ENCODE measurements around the gene ELOVL6. TPM values are rescaled to one million over a fixed set of nuclear protein-coding genes. Genes with fewer than 3 reads are reported as not detected.

The ELOVL6 gene
- total RNA-seq, 2 donors from 2014 or later: 1.3 to 1.6 TPM

DNA sequence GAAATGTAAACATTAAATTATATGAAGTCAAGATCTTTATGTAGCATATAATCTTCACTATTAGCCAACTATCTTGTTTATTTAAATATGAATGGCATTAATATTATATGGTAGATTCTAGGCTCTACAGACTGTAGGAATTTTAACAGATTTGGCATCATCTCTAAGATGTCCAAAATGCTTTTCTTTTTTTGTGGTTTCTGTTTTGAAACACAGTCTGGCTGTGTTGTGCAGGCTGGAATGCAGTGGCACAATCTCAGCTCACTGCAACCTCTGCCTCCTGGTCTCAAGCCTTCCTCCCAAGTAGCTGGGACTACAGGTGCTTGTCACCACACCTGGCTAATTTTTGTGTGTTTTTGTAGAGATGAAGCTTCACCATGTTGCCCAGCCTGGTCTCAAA lies 76.2 kb downstream of the ELOVL6 start:
- intact Hi-C loops (cut with DNase I): no loop called here
- Histone ChIP-seq H3K9me3 (no peaks in the 10 kb centered on the region), H3K4me3 (no peak overlapping the region), H3K27me3 (replicated peaks; ENCODE audit: insufficient read depth) (no peaks in the 10 kb centered on the region), H3K27ac (no peak overlapping the region), H3K4me1 (replicated peaks) (no peaks in the 10 kb centered on the region), H3K36me3 (no peaks in the 10 kb centered on the region)
- TF ChIP-seq POLR2AphosphoS5 (IDR thresholded peaks at IDR 0.05) (no peak), POLR2A (IDR thresholded peaks at IDR 0.05) (no peak)
- TF ChIP-seq, protein P1, sequence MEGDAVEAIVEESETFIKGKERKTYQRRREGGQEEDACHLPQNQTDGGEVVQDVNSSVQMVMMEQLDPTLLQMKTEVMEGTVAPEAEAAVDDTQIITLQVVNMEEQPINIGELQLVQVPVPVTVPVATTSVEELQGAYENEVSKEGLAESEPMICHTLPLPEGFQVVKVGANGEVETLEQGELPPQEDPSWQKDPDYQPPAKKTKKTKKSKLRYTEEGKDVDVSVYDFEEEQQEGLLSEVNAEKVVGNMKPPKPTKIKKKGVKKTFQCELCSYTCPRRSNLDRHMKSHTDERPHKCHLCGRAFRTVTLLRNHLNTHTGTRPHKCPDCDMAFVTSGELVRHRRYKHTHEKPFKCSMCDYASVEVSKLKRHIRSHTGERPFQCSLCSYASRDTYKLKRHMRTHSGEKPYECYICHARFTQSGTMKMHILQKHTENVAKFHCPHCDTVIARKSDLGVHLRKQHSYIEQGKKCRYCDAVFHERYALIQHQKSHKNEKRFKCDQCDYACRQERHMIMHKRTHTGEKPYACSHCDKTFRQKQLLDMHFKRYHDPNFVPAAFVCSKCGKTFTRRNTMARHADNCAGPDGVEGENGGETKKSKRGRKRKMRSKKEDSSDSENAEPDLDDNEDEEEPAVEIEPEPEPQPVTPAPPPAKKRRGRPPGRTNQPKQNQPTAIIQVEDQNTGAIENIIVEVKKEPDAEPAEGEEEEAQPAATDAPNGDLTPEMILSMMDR (IDR thresholded peaks at IDR 0.05): no peak
- no peak for DNase-seq (ENCODE audit: low spot score)

DNA sequence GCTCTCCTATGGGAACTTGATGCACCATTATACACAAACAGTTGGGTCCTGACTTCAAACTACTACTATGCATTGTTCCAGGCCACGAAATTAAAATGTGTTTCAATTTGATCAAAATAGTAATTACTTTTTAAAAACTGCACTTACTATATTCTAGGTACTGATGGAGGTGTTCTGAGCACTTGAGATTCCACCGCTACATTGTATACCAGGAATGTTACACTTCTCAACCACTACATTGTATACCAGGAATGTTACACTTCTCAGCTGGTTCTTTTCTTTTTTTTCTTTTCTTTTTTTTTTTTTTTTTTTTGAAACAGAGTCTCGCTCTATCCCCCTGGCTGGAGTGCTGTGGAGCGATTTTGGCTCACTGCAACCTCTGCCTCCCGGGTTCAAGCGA lies 77.9 kb downstream of the ELOVL6 start:
- no peaks in the 10 kb centered on the region for H3K27me3 ChIP-seq (replicated peaks; ENCODE audit: insufficient read depth)
- no peak for TF ChIP-seq POLR2A (IDR thresholded peaks at IDR 0.05)
- no peak for TF ChIP-seq POLR2AphosphoS5 (IDR thresholded peaks at IDR 0.05)
- TF ChIP-seq, protein P1 (IDR thresholded peaks at IDR 0.05): no peak
- H3K4me1 ChIP-seq (replicated peaks): no peaks in the 10 kb centered on the region
- intact Hi-C loops (cut with DNase I): no loop called here
- no peak overlapping the region for H3K27ac ChIP-seq
- H3K36me3 ChIP-seq: no peaks in the 10 kb centered on the region
- no peak overlapping the region for H3K4me3 ChIP-seq
- no peaks in the 10 kb centered on the region for H3K9me3 ChIP-seq
- WGBS: 98% methylated on average over 6 of the region's 6 CpGs
- DNase-seq (ENCODE audit: low spot score): no peak

DNA sequence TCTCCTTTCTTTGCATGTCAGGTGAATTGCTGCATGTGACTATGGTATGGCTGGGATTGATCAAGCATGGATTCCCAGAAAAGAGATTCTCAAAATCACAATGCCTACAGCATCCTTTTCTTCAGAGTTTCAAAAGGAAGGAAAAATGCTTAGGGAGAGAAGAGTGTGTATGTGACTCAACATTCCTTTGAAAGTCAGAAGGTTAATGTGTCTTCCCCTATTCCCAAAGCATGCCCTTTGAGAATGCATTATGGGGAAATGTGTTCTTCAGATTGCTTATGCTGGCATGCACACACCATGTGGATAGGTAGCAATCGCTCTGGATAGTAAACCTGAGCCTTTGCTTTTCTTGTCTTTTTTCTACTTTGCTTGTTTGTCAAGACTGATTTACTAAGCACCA lies 78.5 kb downstream of the ELOVL6 start:
- TF ChIP-seq POLR2A (IDR thresholded peaks at IDR 0.05) (no peak), POLR2AphosphoS5 (IDR thresholded peaks at IDR 0.05) (no peak)
- TF ChIP-seq, protein P1 (IDR thresholded peaks at IDR 0.05): no peak
- Histone ChIP-seq H3K27me3 (replicated peaks; ENCODE audit: insufficient read depth) (no peaks in the 10 kb centered on the region), H3K4me1 (replicated peaks) (no peaks in the 10 kb centered on the region), H3K4me3 (no peak overlapping the region), H3K27ac (peak overlapping the region in 1 of 2 donors; percentile 45), H3K36me3 (no peaks in the 10 kb centered on the region), H3K9me3 (no peaks in the 10 kb centered on the region)
- WGBS: 79% methylated on average over 1 of the region's 1 CpG
- intact Hi-C loops (cut with DNase I): no loop called here
- no peak for DNase-seq (ENCODE audit: low spot score)

DNA sequence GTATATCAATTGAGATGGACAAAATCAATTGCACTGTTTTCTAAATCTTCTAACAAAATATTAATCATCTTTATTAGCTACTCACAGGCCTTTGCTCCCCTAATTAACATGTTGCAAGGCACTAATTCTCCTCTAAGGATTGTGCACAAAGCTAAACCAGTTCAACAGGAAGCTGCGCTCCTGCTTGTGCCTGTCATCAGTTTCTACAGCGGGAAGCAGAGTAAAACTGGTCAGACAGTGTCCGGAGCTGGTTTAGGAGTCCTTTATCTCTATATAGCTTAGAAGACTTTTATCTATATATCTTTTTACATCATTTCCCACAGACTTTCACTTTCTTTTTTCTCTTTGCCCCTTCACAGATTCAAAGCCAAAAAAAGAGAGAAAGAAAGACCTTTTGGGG lies 79.1 kb downstream of the ELOVL6 start:
- Histone ChIP-seq H3K27ac (peak overlapping the region in 1 of 2 donors; percentile 45), H3K36me3 (no peaks in the 10 kb centered on the region), H3K9me3 (no peaks in the 10 kb centered on the region), H3K27me3 (replicated peaks; ENCODE audit: insufficient read depth) (no peaks in the 10 kb centered on the region), H3K4me1 (replicated peaks) (no peaks in the 10 kb centered on the region), H3K4me3 (no peak overlapping the region)
- WGBS: 32% methylated on average over 3 of the region's 3 CpGs
- peak; percentile 68 for DNase-seq (ENCODE audit: low spot score)
- TF ChIP-seq POLR2A (IDR thresholded peaks at IDR 0.05) (no peak), POLR2AphosphoS5 (IDR thresholded peaks at IDR 0.05) (peak; percentile 62)
- TF ChIP-seq, protein P1 (IDR thresholded peaks at IDR 0.05): no peak
- intact Hi-C loops (cut with DNase I): no loop called here

DNA sequence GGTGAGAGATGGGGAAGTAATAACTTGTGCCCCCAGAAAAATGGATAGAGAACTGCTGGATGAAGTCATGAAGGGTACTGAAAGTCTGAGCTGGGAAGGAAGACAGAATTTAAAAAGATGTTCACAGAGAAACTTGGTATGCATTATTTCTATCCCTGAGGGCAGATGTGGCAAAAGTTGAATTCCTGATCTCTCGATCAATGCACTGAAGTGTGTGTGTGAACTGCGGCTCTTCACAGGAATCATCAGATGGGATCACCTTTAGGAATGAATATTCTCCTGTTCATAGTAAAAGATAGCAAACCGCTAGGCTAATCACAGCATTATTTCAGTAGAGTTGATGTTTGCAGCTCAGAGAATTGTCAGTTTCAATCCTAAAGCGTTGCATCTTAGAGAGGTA lies 86.4 kb downstream of the ELOVL6 start:
- TF ChIP-seq POLR2A (IDR thresholded peaks at IDR 0.05) (no peak), POLR2AphosphoS5 (IDR thresholded peaks at IDR 0.05) (no peak)
- TF ChIP-seq, protein P1 (IDR thresholded peaks at IDR 0.05): no peak
- Histone ChIP-seq H3K36me3 (no peaks in the 10 kb centered on the region), H3K9me3 (no peaks in the 10 kb centered on the region), H3K27ac (no peak overlapping the region), H3K27me3 (replicated peaks; ENCODE audit: insufficient read depth) (no peaks in the 10 kb centered on the region), H3K4me3 (no peak overlapping the region), H3K4me1 (replicated peaks) (no peaks in the 10 kb centered on the region)
- intact Hi-C loops (cut with DNase I): no loop called here
- WGBS: 95% methylated on average over 4 of the region's 4 CpGs
- no peak for DNase-seq (ENCODE audit: low spot score)

Measured in prostate gland (tissue), 2 donors.